ENCODE measurements around the gene SLC12A7.

SLC12A7 gene

DNA sequence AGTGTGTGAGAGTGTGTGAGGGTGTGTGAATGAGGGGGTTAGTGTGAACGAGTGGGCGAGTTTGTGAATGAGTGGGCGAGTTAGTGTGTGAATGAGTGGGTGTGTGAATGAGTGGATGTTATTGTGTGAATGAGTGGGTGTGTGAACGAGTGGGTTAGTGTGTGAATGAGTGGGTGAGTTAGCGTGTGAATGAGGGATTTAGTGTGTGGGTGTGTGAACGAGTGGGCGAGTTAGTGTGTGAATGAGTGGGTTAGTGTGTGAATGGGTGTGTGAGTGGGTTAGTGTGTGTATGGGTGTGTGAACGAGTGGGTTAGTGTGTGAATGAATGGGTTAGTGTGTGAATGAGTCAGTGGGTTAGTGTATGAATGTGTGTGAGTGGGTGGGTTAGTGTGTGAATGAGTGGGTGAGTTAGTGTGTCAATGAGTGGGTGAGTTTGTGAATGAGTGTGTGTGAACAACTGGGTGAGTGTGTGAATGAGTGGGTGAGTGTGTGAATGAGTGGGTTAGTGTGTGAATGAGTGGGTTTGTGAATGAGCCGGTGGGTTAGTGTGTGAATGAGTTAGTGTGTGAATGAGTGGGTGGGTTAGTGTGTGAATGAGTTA, 65.8 kb downstream of the SLC12A7 start:
- H3K36me3 ChIP-seq = no peaks in the 10 kb centered on the region
- H3K27me3 ChIP-seq = no peaks in the 10 kb centered on the region
- no peaks in the 10 kb centered on the region for H3K9me3 ChIP-seq
- TF ChIP-seq, protein P1, sequence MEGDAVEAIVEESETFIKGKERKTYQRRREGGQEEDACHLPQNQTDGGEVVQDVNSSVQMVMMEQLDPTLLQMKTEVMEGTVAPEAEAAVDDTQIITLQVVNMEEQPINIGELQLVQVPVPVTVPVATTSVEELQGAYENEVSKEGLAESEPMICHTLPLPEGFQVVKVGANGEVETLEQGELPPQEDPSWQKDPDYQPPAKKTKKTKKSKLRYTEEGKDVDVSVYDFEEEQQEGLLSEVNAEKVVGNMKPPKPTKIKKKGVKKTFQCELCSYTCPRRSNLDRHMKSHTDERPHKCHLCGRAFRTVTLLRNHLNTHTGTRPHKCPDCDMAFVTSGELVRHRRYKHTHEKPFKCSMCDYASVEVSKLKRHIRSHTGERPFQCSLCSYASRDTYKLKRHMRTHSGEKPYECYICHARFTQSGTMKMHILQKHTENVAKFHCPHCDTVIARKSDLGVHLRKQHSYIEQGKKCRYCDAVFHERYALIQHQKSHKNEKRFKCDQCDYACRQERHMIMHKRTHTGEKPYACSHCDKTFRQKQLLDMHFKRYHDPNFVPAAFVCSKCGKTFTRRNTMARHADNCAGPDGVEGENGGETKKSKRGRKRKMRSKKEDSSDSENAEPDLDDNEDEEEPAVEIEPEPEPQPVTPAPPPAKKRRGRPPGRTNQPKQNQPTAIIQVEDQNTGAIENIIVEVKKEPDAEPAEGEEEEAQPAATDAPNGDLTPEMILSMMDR (IDR thresholded peaks at IDR 0.05; ENCODE audit: low read depth, low read length) = no peak
- H3K4me3 ChIP-seq (ENCODE audit: low read depth, low read length) = no peak overlapping the region
- peaks cover 2% of the 10 kb centered on the region; the same call in 1 of the 2 replicates for H3K4me1 ChIP-seq
- DNase-seq = no peak

DNA sequence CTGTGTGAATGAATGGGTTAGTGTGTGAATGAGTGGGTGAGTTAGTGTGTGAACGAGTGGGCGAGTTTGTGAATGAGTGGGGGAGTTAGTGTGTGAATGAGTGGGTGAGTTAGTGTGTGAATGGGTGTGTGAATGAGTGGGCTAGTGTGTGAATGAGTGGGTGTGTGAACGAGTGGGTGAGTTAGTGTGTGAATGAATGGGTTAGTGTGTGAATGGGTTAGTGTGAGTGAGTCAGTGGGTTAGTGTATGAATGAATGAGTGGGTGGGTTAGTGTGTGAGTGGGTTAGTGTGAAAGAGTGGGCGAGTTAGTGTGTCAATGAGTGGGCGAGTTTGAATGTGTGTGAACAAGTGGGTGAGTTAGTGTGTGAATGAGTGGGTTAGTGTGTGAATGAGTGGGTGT, 67.7 kb downstream of the SLC12A7 start:
- TF ChIP-seq, protein P1 (IDR thresholded peaks at IDR 0.05; ENCODE audit: low read depth, low read length) = no peak
- DNase-seq = no peak
- H3K9me3 ChIP-seq = peaks cover 3% of the 10 kb centered on the region; the same call in 1 of the 2 replicates
- H3K4me3 ChIP-seq (ENCODE audit: low read depth, low read length) = no peak overlapping the region
- H3K27me3 ChIP-seq = no peaks in the 10 kb centered on the region
- no peaks in the 10 kb centered on the region for H3K36me3 ChIP-seq
- no peaks in the 10 kb centered on the region for H3K4me1 ChIP-seq

DNA sequence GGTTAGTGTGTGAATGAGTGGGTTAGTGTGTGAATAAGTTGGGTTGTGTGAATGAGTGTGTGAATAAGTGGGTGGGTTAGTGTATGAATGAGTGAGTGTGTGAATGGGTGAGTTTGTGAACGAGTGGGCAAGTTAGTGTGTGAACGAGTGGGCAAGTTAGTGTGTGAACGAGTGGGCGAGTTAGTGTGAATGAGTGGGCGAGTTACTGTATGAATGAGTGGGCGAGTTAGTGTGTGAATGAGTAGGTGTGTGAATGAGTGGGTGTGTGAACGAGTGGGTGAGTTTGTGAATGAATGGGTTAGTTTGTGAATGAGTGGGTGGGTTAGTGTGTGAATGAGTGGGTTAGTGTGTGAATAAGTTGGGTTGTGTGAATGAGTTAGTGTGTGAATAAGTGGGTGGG, 68.5 kb downstream of the SLC12A7 start:
- H3K36me3 ChIP-seq = no peaks in the 10 kb centered on the region
- no peaks in the 10 kb centered on the region for H3K4me1 ChIP-seq
- H3K9me3 ChIP-seq = peaks cover 3% of the 10 kb centered on the region; the same call in 1 of the 2 replicates
- TF ChIP-seq, protein P1 (IDR thresholded peaks at IDR 0.05; ENCODE audit: low read depth, low read length) = no peak
- no peak for DNase-seq
- H3K27me3 ChIP-seq = no peaks in the 10 kb centered on the region
- H3K4me3 ChIP-seq (ENCODE audit: low read depth, low read length) = no peak overlapping the region

DNA sequence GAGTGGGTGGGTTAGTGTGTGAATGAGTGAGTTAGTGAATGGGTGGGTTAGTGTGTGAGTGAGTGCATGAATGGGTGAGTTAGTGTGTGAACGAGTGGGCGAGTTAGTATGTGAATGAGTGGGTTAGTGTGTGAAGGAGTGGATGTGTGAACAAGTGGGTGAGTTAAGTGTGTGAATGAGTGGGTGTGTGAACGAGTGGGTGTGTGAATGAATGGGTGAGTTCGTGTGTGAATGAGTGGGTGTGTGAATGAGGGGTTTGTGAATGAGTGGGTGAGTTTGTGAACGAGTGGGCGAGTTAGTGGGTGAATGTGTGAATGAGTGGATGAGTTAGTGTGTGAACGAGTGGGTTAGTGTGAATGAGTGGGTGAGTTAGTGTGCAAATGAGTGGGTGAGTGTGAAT, 69.2 kb downstream of the SLC12A7 start:
- DNase-seq = no peak
- TF ChIP-seq, protein P1 (IDR thresholded peaks at IDR 0.05; ENCODE audit: low read depth, low read length) = no peak
- no peaks in the 10 kb centered on the region for H3K27me3 ChIP-seq
- no peaks in the 10 kb centered on the region for H3K4me1 ChIP-seq
- H3K9me3 ChIP-seq = peaks cover 3% of the 10 kb centered on the region; the same call in 1 of the 2 replicates
- no peak overlapping the region for H3K4me3 ChIP-seq (ENCODE audit: low read depth, low read length)
- no peaks in the 10 kb centered on the region for H3K36me3 ChIP-seq

DNA sequence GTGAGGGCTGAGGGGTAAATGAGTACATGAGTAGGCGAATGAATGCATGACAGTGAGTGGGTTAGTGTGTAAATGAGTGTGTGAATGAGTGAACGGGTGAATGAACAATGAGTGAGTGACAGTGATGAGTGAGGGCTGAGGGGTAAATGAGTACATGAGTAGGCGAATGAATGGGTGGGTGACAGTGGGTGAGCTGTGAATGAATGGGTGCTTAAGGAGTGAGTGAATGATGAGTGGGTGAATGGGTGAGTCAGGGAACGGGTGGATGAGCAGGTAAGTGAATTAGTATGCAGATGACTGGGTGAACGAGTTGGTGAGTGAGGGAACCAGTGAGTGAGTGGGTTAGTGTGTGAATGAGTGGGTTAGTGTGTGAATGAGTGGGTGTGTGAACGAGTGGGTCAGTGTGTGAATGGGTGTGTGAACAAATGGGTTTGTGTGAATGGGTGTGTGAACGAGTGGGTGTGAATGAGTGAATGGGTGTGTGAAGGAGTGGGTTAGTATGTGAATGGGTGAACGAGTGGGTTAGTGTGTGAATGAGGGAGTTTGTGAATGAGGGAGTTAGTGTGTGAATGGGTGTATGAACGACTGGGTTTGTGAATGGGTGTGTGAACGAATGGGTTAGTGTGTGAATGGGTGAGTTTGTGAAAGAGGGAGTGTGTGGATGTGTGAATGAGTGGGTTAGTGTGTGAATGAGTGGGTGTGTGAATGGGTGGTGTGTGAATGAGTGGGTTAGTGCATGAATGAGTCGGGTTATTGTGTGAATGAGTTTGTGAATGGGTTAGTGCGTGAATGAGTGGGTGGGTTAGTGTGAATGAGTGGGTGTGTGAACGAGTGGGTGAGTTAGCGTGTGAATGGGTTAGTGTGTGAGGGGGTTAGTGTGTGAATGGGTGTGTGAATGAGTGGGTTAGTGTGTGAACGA, 70.4 kb downstream of the SLC12A7 start:
- peaks cover 3% of the 10 kb centered on the region; the same call in 1 of the 2 replicates for H3K9me3 ChIP-seq
- TF ChIP-seq, protein P1 (IDR thresholded peaks at IDR 0.05; ENCODE audit: low read depth, low read length) = no peak
- DNase-seq = no peak
- no peaks in the 10 kb centered on the region for H3K36me3 ChIP-seq
- H3K27me3 ChIP-seq = no peaks in the 10 kb centered on the region
- no peaks in the 10 kb centered on the region for H3K4me1 ChIP-seq
- H3K4me3 ChIP-seq (ENCODE audit: low read depth, low read length) = no peak overlapping the region

DNA sequence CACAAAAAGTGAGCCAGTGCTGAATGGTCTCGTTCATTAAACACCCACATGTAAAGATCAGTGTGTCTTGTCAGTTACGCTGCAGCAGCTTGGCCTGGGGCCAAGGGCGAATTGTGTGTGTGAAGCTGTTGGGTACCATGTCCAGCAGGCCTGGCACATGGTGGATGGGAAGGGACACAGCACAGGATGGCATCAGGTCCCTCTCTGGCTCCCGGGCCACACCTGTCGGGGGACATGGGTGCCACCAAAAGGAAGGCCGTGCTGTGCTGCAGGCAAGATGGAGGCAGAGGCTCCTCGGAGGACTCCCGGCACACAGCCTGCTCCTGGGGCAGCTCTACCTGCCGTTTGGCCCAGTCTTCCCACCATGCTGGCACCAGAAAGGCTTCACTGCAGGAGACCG, 71.3 kb downstream of the SLC12A7 start:
- no peaks in the 10 kb centered on the region for H3K36me3 ChIP-seq
- no peaks in the 10 kb centered on the region for H3K4me1 ChIP-seq
- H3K9me3 ChIP-seq = peaks cover 3% of the 10 kb centered on the region; the same call in 1 of the 2 replicates
- no peak overlapping the region for H3K4me3 ChIP-seq (ENCODE audit: low read depth, low read length)
- no peaks in the 10 kb centered on the region for H3K27me3 ChIP-seq
- DNase-seq = peak; percentile 23
- TF ChIP-seq, protein P1 (IDR thresholded peaks at IDR 0.05; ENCODE audit: low read depth, low read length) = no peak

Measured in BE2C (cell line).